Dendritic cell treated with granulocyte-macrophage colony-stimulating factor and Interleukin-4, amounts not matched to agents 40 ng/mL and 50 ng/mL, for 4 days (primary cell): ENCODE data around the gene UBL4B.

ENCODE experiments used
- H3K27ac Mint-ChIP-seq: one replicate; pipeline ENCODE4 v1.8.0; 2022; ENCODE audit warnings: mild to moderate bottlenecking, mixed read lengths
- H3K27me3 Mint-ChIP-seq: one replicate; pipeline ENCODE4 v1.8.0; 2022; ENCODE audit warnings: mild to moderate bottlenecking, mixed read lengths
- H3K36me3 Mint-ChIP-seq: one replicate; pipeline ENCODE4 v1.8.0; 2022; ENCODE audit warnings: low read depth, mixed read lengths
- H3K4me1 Mint-ChIP-seq: one replicate; pipeline ENCODE4 v1.8.0; 2022; ENCODE audit warnings: low read depth, mixed read lengths
- H3K4me3 Mint-ChIP-seq: one replicate; pipeline ENCODE4 v1.8.0; 2022; ENCODE audit warnings: mild to moderate bottlenecking, moderate library complexity, mixed read lengths
- H3K9me3 Mint-ChIP-seq: one replicate; pipeline ENCODE4 v1.8.0; 2022; ENCODE audit warnings: mixed read lengths
- intact Hi-C: fragments of 100-400 bp; cut with micrococcal nuclease; formaldehyde crosslinking; loops from one replicate; pipeline ENCODE4 v1.15.0; 2022

The UBL4B gene

GRCh38 chr1:110112143-110112542 lies at the start of gene UBL4B:
Gene UBL4B (plus strand): TSS chr1:110112443. CDS start chr1:110112535, 92 bp downstream.
- peaks cover 57% of the 10 kb centered on the region for H3K27me3 Mint-ChIP-seq
- H3K27ac Mint-ChIP-seq, result no peak within 1 kb of the TSS
- H3K4me1 Mint-ChIP-seq, result no peaks in the 10 kb centered on the region
- no peak within 1 kb of the TSS for H3K4me3 Mint-ChIP-seq
- no peaks in the 10 kb centered on the region for H3K9me3 Mint-ChIP-seq
- H3K36me3 Mint-ChIP-seq, result no peaks in the 10 kb centered on the region
- intact Hi-C loops, result no loop called here

- no peak overlapping the region for H3K27ac Mint-ChIP-seq
Observed at GRCh38 chr1:110062612-110063011, 49.6 kb upstream of the UBL4B start.

GRCh38 chr1:110063781-110064180 lies 48.5 kb upstream of the UBL4B start:
- Mint-ChIP-seq H3K9me3 (no peaks in the 10 kb centered on the region), H3K27me3 (peaks cover 50% of the 10 kb centered on the region), H3K4me1 (peaks cover 20% of the 10 kb centered on the region), H3K4me3 (no peak overlapping the region), H3K27ac (no peak overlapping the region), H3K36me3 (peaks cover 33% of the 10 kb centered on the region)
- intact Hi-C loops, result no loop called here

More at GRCh38 chr1:110062612-110063011, 49.6 kb upstream of the UBL4B start:
- Mint-ChIP-seq H3K4me1 (peaks cover 20% of the 10 kb centered on the region), H3K36me3 (peaks cover 44% of the 10 kb centered on the region), H3K27me3 (peaks cover 39% of the 10 kb centered on the region), H3K9me3 (no peaks in the 10 kb centered on the region), H3K4me3 (no peak overlapping the region)
- intact Hi-C loops, result no loop called here

GRCh38 chr1:110064576-110065337 lies 47.5 kb upstream of the UBL4B start:
- H3K4me3 Mint-ChIP-seq, result no peak overlapping the region
- no peaks in the 10 kb centered on the region for H3K9me3 Mint-ChIP-seq
- intact Hi-C loops, result no loop called here
- H3K27ac Mint-ChIP-seq, result no peak overlapping the region
- H3K27me3 Mint-ChIP-seq, result peaks cover 60% of the 10 kb centered on the region
- peaks cover 28% of the 10 kb centered on the region for H3K4me1 Mint-ChIP-seq
- peaks cover 24% of the 10 kb centered on the region for H3K36me3 Mint-ChIP-seq

GRCh38 chr1:110065841-110066240 lies 46.4 kb upstream of the UBL4B start:
- H3K27me3 Mint-ChIP-seq, result peaks cover 67% of the 10 kb centered on the region
- H3K4me3 Mint-ChIP-seq, result no peak overlapping the region
- H3K4me1 Mint-ChIP-seq, result peaks cover 33% of the 10 kb centered on the region
- no peak overlapping the region for H3K27ac Mint-ChIP-seq
- H3K36me3 Mint-ChIP-seq, result peaks cover 15% of the 10 kb centered on the region
- no peaks in the 10 kb centered on the region for H3K9me3 Mint-ChIP-seq
- intact Hi-C loops, result no loop called here

- H3K27ac Mint-ChIP-seq, result no peak overlapping the region
- intact Hi-C loops, result no loop called here
- peak overlapping the region; percentile 72 for H3K4me3 Mint-ChIP-seq
- H3K36me3 Mint-ChIP-seq, result no peaks in the 10 kb centered on the region
- H3K9me3 Mint-ChIP-seq, result no peaks in the 10 kb centered on the region
- peaks cover 84% of the 10 kb centered on the region for H3K27me3 Mint-ChIP-seq
- peaks cover 33% of the 10 kb centered on the region for H3K4me1 Mint-ChIP-seq
Observed at GRCh38 chr1:110067479-110067892, 44.8 kb upstream of the UBL4B start.

- Mint-ChIP-seq H3K27ac (peak overlapping the region; percentile 65), H3K4me3 (peak overlapping the region; percentile 72), H3K36me3 (no peaks in the 10 kb centered on the region), H3K9me3 (no peaks in the 10 kb centered on the region), H3K4me1 (peaks cover 33% of the 10 kb centered on the region), H3K27me3 (peaks cover 88% of the 10 kb centered on the region)
- intact Hi-C loops, result loop anchor here (2.0 kb wide), 1 partner anchor 17 kb away; no protein-coding TSS in a partner anchor
Observed at GRCh38 chr1:110067893-110068645, 44.2 kb upstream of the UBL4B start.

GRCh38 chr1:110068646-110069403 lies 43.4 kb upstream of the UBL4B start:
- Mint-ChIP-seq H3K27ac (peak overlapping the region; percentile 65), H3K27me3 (peaks cover 90% of the 10 kb centered on the region), H3K36me3 (no peaks in the 10 kb centered on the region), H3K4me3 (peak overlapping the region; percentile 72), H3K4me1 (peaks cover 33% of the 10 kb centered on the region), H3K9me3 (no peaks in the 10 kb centered on the region)
- intact Hi-C loops, result loop anchor here (2.0 kb wide), 1 partner anchor 16 kb away; no protein-coding TSS in a partner anchor

GRCh38 chr1:110069404-110070281 lies 42.6 kb upstream of the UBL4B start:
- intact Hi-C loops, result loop anchor here (2.0 kb wide), 1 partner anchor 15 kb away; no protein-coding TSS in a partner anchor
- Mint-ChIP-seq H3K4me3 (peak overlapping the region; percentile 72), H3K27ac (peak overlapping the region; percentile 19), H3K9me3 (no peaks in the 10 kb centered on the region), H3K27me3 (peaks cover 86% of the 10 kb centered on the region), H3K4me1 (peaks cover 31% of the 10 kb centered on the region), H3K36me3 (no peaks in the 10 kb centered on the region)

GRCh38 chr1:110070282-110070669 lies 42.0 kb upstream of the UBL4B start:
- H3K4me1 Mint-ChIP-seq, result peaks cover 28% of the 10 kb centered on the region
- peaks cover 83% of the 10 kb centered on the region for H3K27me3 Mint-ChIP-seq
- peak overlapping the region; percentile 72 for H3K4me3 Mint-ChIP-seq

GRCh38 chr1:110070671-110071242 lies 41.5 kb upstream of the UBL4B start, which contains the start of gene ALX3:
Gene ALX3 (minus strand): TSS chr1:110070672. CDS start chr1:110070612, 60 bp downstream.
- Mint-ChIP-seq H3K36me3 (no peaks in the 10 kb centered on the region), H3K4me3 (peak within 1 kb of the TSS; percentile 72), H3K27ac (peak within 1 kb of the TSS; percentile 19), H3K9me3 (no peaks in the 10 kb centered on the region), H3K27me3 (peaks cover 81% of the 10 kb centered on the region), H3K4me1 (peaks cover 28% of the 10 kb centered on the region)
- intact Hi-C loops, result no loop called here

More at GRCh38 chr1:110070282-110070669, 42.0 kb upstream of the UBL4B start:
- H3K27ac Mint-ChIP-seq, result peak overlapping the region; percentile 19
- H3K9me3 Mint-ChIP-seq, result no peaks in the 10 kb centered on the region
- intact Hi-C loops, result no loop called here
- no peaks in the 10 kb centered on the region for H3K36me3 Mint-ChIP-seq

GRCh38 chr1:110074166-110074565 lies 38.1 kb upstream of the UBL4B start:
- intact Hi-C loops, result no loop called here
- Mint-ChIP-seq H3K27ac (no peak overlapping the region), H3K36me3 (no peaks in the 10 kb centered on the region), H3K4me3 (no peak overlapping the region), H3K9me3 (no peaks in the 10 kb centered on the region), H3K27me3 (peaks cover 70% of the 10 kb centered on the region), H3K4me1 (peaks cover 11% of the 10 kb centered on the region)
